ENCODE data around the gene FRAS1. TPM values are rescaled to one million over a fixed set of nuclear protein-coding genes. Genes with fewer than 3 reads are reported as not detected.

The FRAS1 gene
- total RNA-seq, 1 donor from 2014 or later: 163 TPM

- no peak overlapping the region for H3K4me3 Mint-ChIP-seq (ENCODE audit: low read depth)
- no peaks in the 10 kb centered on the region for H3K9me3 Mint-ChIP-seq (ENCODE audit: low read depth)
- peaks cover 44% of the 10 kb centered on the region for H3K4me1 Mint-ChIP-seq (ENCODE audit: low read depth)
- DNase-seq (ENCODE audit: low spot score, unreplicated experiment): no peak
- no peak for TF ChIP-seq CTCF (IDR thresholded peaks at IDR 0.05; ENCODE audit: unreplicated experiment)
- no peak overlapping the region for H3K27ac Mint-ChIP-seq
- H3K27me3 Mint-ChIP-seq: no peaks in the 10 kb centered on the region
- H3K36me3 Mint-ChIP-seq (ENCODE audit: insufficient read depth): peaks cover 8% of the 10 kb centered on the region
Measured at GRCh38 chr4:78186597-78187543, 129.7 kb downstream of the FRAS1 start.

GRCh38 chr4:78190068-78190467 lies 132.9 kb downstream of the FRAS1 start:
- no peak for DNase-seq (ENCODE audit: low spot score, unreplicated experiment)
- no peak overlapping the region for H3K4me3 Mint-ChIP-seq (ENCODE audit: low read depth)
- TF ChIP-seq CTCF (IDR thresholded peaks at IDR 0.05; ENCODE audit: unreplicated experiment): no peak
- H3K27me3 Mint-ChIP-seq: no peaks in the 10 kb centered on the region
- H3K36me3 Mint-ChIP-seq (ENCODE audit: insufficient read depth): peaks cover 23% of the 10 kb centered on the region
- H3K27ac Mint-ChIP-seq: no peak overlapping the region
- H3K4me1 Mint-ChIP-seq (ENCODE audit: low read depth): peaks cover 30% of the 10 kb centered on the region
- H3K9me3 Mint-ChIP-seq (ENCODE audit: low read depth): peaks cover 21% of the 10 kb centered on the region

GRCh38 chr4:78190595-78190994 lies 133.5 kb downstream of the FRAS1 start:
- peaks cover 25% of the 10 kb centered on the region for H3K36me3 Mint-ChIP-seq (ENCODE audit: insufficient read depth)
- H3K4me3 Mint-ChIP-seq (ENCODE audit: low read depth): no peak overlapping the region
- peak overlapping the region; percentile 53 for H3K27ac Mint-ChIP-seq
- peaks cover 25% of the 10 kb centered on the region for H3K4me1 Mint-ChIP-seq (ENCODE audit: low read depth)
- no peaks in the 10 kb centered on the region for H3K27me3 Mint-ChIP-seq
- H3K9me3 Mint-ChIP-seq (ENCODE audit: low read depth): peaks cover 21% of the 10 kb centered on the region
- no peak for DNase-seq (ENCODE audit: low spot score, unreplicated experiment)
- no peak for TF ChIP-seq CTCF (IDR thresholded peaks at IDR 0.05; ENCODE audit: unreplicated experiment)

GRCh38 chr4:78197947-78198346 lies 140.8 kb downstream of the FRAS1 start:
- no peak overlapping the region for H3K27ac Mint-ChIP-seq
- H3K4me1 Mint-ChIP-seq (ENCODE audit: low read depth): peaks cover 24% of the 10 kb centered on the region
- no peak for DNase-seq (ENCODE audit: low spot score, unreplicated experiment)
- TF ChIP-seq CTCF (IDR thresholded peaks at IDR 0.05; ENCODE audit: unreplicated experiment): no peak
- H3K27me3 Mint-ChIP-seq: no peaks in the 10 kb centered on the region
- H3K36me3 Mint-ChIP-seq (ENCODE audit: insufficient read depth): peaks cover 20% of the 10 kb centered on the region
- H3K4me3 Mint-ChIP-seq (ENCODE audit: low read depth): no peak overlapping the region
- peaks cover 11% of the 10 kb centered on the region for H3K9me3 Mint-ChIP-seq (ENCODE audit: low read depth)

GRCh38 chr4:78199984-78200383 lies 142.9 kb downstream of the FRAS1 start:
- H3K36me3 Mint-ChIP-seq (ENCODE audit: insufficient read depth): peaks cover 11% of the 10 kb centered on the region
- DNase-seq (ENCODE audit: low spot score, unreplicated experiment): no peak
- no peak overlapping the region for H3K4me3 Mint-ChIP-seq (ENCODE audit: low read depth)
- no peaks in the 10 kb centered on the region for H3K9me3 Mint-ChIP-seq (ENCODE audit: low read depth)
- no peaks in the 10 kb centered on the region for H3K27me3 Mint-ChIP-seq
- H3K4me1 Mint-ChIP-seq (ENCODE audit: low read depth): peaks cover 34% of the 10 kb centered on the region
- no peak overlapping the region for H3K27ac Mint-ChIP-seq
- TF ChIP-seq CTCF (IDR thresholded peaks at IDR 0.05; ENCODE audit: unreplicated experiment): no peak

All from progenitor cell of endocrine pancreas (in vitro differentiated cells).